Uterus (tissue), 2 donors: Measurements from ENCODE around the gene SERF2.

Source experiments
- POLR2A ChIP-seq, 2 donors: fragments of 450-650 bp; IDR thresholded peaks; one replicate each; pipeline ENCODE4 v1.6.1; 2016; ENCODE audit warnings: antibody characterized with exemption in 2 of 2, mild to moderate bottlenecking in 1 of 2, moderate library complexity in 1 of 2
- TF ChIP-seq, protein P1 (sequence below), 4 experiments: fragments of 200-600 bp in 2 of 4; fragments of 450-650 bp in 2 of 4; sonication (generic) in 2 of 4; IDR thresholded peaks; one replicate each; pipeline ENCODE4 v1.5.1; 2016 to 2019; ENCODE audit warnings: antibody characterized with exemption in 4 of 4, mild to moderate bottlenecking in 2 of 4, moderate library complexity in 1 of 4

DNA sequence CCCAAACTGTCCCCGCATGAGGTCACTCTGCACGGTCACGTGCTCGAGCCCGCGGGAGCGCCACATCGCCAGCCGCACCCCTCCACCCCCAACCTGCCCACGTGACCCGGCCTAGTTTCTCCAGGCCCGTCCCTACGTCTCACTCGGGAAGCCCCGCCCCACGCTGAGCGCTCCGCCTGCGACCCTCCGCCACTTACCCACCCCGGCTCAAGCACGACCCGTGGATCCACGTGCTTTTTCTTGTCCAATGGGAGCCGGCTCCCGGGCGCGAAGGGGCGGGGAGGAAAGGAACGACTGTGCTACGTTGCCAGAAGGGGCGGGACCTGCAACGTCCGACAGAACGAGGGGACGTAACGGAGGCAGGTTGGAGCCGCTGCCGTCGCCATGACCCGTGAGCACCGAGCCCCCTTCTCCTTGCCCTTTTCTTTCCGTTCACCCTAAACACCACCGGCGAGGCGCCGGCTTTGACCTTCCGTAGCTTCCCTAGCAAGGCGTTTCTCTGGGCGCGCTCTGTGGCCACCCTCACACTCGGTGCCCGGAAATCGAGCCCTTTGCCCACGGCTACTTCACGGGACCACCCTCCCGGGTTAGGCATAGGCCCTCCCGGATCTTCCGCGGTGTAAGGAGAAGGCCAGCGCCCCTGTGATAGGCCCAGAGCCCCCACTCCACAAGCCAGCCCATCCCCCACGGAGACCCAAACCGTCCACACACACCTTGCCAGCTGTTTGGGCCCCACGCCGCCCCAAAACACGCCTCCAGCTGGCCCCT lies at the start of gene SERF2:
- TF ChIP-seq, protein P1, sequence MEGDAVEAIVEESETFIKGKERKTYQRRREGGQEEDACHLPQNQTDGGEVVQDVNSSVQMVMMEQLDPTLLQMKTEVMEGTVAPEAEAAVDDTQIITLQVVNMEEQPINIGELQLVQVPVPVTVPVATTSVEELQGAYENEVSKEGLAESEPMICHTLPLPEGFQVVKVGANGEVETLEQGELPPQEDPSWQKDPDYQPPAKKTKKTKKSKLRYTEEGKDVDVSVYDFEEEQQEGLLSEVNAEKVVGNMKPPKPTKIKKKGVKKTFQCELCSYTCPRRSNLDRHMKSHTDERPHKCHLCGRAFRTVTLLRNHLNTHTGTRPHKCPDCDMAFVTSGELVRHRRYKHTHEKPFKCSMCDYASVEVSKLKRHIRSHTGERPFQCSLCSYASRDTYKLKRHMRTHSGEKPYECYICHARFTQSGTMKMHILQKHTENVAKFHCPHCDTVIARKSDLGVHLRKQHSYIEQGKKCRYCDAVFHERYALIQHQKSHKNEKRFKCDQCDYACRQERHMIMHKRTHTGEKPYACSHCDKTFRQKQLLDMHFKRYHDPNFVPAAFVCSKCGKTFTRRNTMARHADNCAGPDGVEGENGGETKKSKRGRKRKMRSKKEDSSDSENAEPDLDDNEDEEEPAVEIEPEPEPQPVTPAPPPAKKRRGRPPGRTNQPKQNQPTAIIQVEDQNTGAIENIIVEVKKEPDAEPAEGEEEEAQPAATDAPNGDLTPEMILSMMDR (IDR thresholded peaks at IDR 0.05), result no peak
- peak; percentile 98 to 99 for TF ChIP-seq POLR2A (IDR thresholded peaks at IDR 0.05)
